H54 (cell line): ENCODE measurements around the gene SSH3.

Source experiments
- DNase-seq: peaks from one replicate; pipeline ENCODE4 v3.0.0; 2011; ENCODE audit warnings: low spot score, mixed read lengths; ENCODE audit not compliant: insufficient read length
- FAIRE-seq: peaks from 3 replicates; lab custom pipeline; 2011; peaks lifted over from hg19 to GRCh38; lab: Jason Lieb, UNC
- POLR2A ChIP-seq: IDR thresholded peaks from 2 replicates; pipeline ENCODE4 v1.6.1; 2011; ENCODE audit warnings: low read depth, mild to moderate bottlenecking, low read length

Gene SSH3

GRCh38 chr11:67264877-67265632, 38.3 kb upstream of the SSH3 start:
- FAIRE-seq (no peak), DNase-seq (no peak)
- no peak for TF ChIP-seq POLR2A

GRCh38 chr11:67265633-67266448, 37.5 kb upstream of the SSH3 start:
- peak; percentile 88 for DNase-seq
- FAIRE-seq, result no peak
- TF ChIP-seq POLR2A, result no peak

GRCh38 chr11:67266449-67267187, 36.7 kb upstream of the SSH3 start, which contains the start of gene GRK2:
Gene GRK2 (plus strand): TSS chr11:67266473. CDS start chr11:67266700, 227 bp downstream.
- FAIRE-seq (no peak), DNase-seq (peak; percentile 65)
- TF ChIP-seq POLR2A, result peak; percentile 50; the same call in 1 of the 2 replicates

- TF ChIP-seq POLR2A, result no peak
- FAIRE-seq, result no peak
- no peak for DNase-seq
Observed at GRCh38 chr11:67267188-67268080, 35.9 kb upstream of the SSH3 start.

GRCh38 chr11:67268081-67268961, 35.0 kb upstream of the SSH3 start:
- DNase-seq, result no peak
- no peak for TF ChIP-seq POLR2A
- FAIRE-seq, result no peak

GRCh38 chr11:67268962-67269268, 34.4 kb upstream of the SSH3 start:
- TF ChIP-seq POLR2A, result no peak
- FAIRE-seq (no peak), DNase-seq (no peak)

GRCh38 chr11:67269401-67270255, 33.7 kb upstream of the SSH3 start:
- no peak for TF ChIP-seq POLR2A
- FAIRE-seq (no peak), DNase-seq (no peak)

- TF ChIP-seq POLR2A, result no peak
- DNase-seq, result no peak
Observed at GRCh38 chr11:67270256-67271204, 32.8 kb upstream of the SSH3 start.

GRCh38 chr11:67271205-67271540, 32.2 kb upstream of the SSH3 start:
- FAIRE-seq (no peak), DNase-seq (no peak)
- TF ChIP-seq POLR2A, result no peak

More at GRCh38 chr11:67270256-67271204, 32.8 kb upstream of the SSH3 start:
- no peak for FAIRE-seq

GRCh38 chr11:67271541-67272284, 31.6 kb upstream of the SSH3 start:
- no peak for DNase-seq
- no peak for FAIRE-seq
- no peak for TF ChIP-seq POLR2A
